GM21367 (cell line): Measurements from ENCODE around the gene SPECC1.
"Not testable (repeated sequence)": the region's sequence is repeated elsewhere in the genome, so short reads cannot be mapped to it uniquely, and the experiment has no call there.

Source experiments
- ATAC-seq: cut with Tn5 transposase; IDR thresholded peaks from one replicate; pipeline ENCODE4 v1.9.1; 2021; ENCODE audit not compliant: unreplicated experiment

SPECC1 gene

GRCh38 chr17:20009302-20010098 is at the start of gene SPECC1:
Gene SPECC1, plus strand, starts transcription at chr17:20009359. Its CDS starts 87,293 bp downstream, at chr17:20096652.
- peak; percentile 90 for ATAC-seq

- ATAC-seq: not testable (repeated sequence)
These were observed 46.2 kb upstream of the SPECC1 start for GRCh38 chr17:19962954-19963353.

- no peak for ATAC-seq
These were observed 36.0 kb upstream of the SPECC1 start for GRCh38 chr17:19973156-19973555.

- ATAC-seq: no peak
These were observed 33.6 kb upstream of the SPECC1 start for GRCh38 chr17:19975601-19976000.

GRCh38 chr17:19977293-19978208 is 31.6 kb upstream of the SPECC1 start, which contains the start of gene AKAP10:
Gene AKAP10, minus strand, starts transcription at chr17:19977828. Its CDS starts 149 bp downstream, at chr17:19977679.
- peak; percentile 71 for ATAC-seq

- peak; percentile 17 for ATAC-seq
These were observed 30.9 kb upstream of the SPECC1 start for GRCh38 chr17:19978209-19978802.

GRCh38 chr17:19978805-19979211 is 30.4 kb upstream of the SPECC1 start:
- no peak for ATAC-seq

- no peak for ATAC-seq
These were observed 29.0 kb upstream of the SPECC1 start for GRCh38 chr17:19979917-19980770.

- no peak for ATAC-seq
These were observed 22.0 kb upstream of the SPECC1 start for GRCh38 chr17:19986941-19987861.

GRCh38 chr17:19987897-19988296 is 21.3 kb upstream of the SPECC1 start:
- no peak for ATAC-seq

GRCh38 chr17:19991252-19991885 is 17.8 kb upstream of the SPECC1 start:
- no peak for ATAC-seq

- ATAC-seq: no peak
These were observed 16.1 kb upstream of the SPECC1 start for GRCh38 chr17:19992803-19993713.

GRCh38 chr17:19996086-19996485 is 13.1 kb upstream of the SPECC1 start:
- ATAC-seq: no peak

- no peak for ATAC-seq
These were observed 12.7 kb upstream of the SPECC1 start for GRCh38 chr17:19996502-19996901.

GRCh38 chr17:20008242-20009051 is 712 bp upstream of the SPECC1 start:
- no peak for ATAC-seq

GRCh38 chr17:20009052-20009301 is 182 bp upstream of the SPECC1 start:
- ATAC-seq: no peak
